A549 (cell line): Measurements from ENCODE around the gene TCN2. TPM values are rescaled to one million over a fixed set of nuclear protein-coding genes. Genes with fewer than 3 reads are reported as not detected.

Experiments
- ATAC-seq, 2 experiments: fragments of 200-7000 bp in 1 of 2; fragments of >200 bp in 1 of 2; cut with Nextera tagmentation in 1 of 2; cut with Tn5 transposase in 1 of 2; 3 replicates each; pipeline versions ENCODE4 v1.8.0 to v1.9.1; 2018 to 2020; ENCODE audit warnings: mild to moderate bottlenecking in 1 of 2, moderate library complexity in 1 of 2
- CTCF ChIA-PET: fragments of 300-600 bp; sonication (Branson Sonifier 250); formaldehyde crosslinking; extraction: SDS; loops from one replicate; lab custom pipeline; 2021; ENCODE audit warnings: antibody characterized with exemption, inconsistent platforms; lab: Yijun Ruan, JAX
- POLR2A ChIA-PET: fragments of 350-600 bp; formaldehyde crosslinking; extraction: SDS; loops from one replicate; lab custom pipeline; 2021; ENCODE audit warnings: antibody characterized with exemption, inconsistent platforms; lab: Yijun Ruan, JAX
- DNase-seq, 2 experiments: peaks; one replicate each; pipeline versions ENCODE4 v3.0.0 to v3.0.0-alpha.2; 2011 to 2016; ENCODE audit warnings: low read depth in 1 of 2, low spot score in 1 of 2
- FAIRE-seq: peaks from 2 replicates; lab custom pipeline; 2011; peaks lifted over from hg19 to GRCh38; lab: Jason Lieb, UNC
- H3K27ac ChIP-seq, 2 experiments: fragments of >200 bp; sonication (Bioruptor Twin); formaldehyde crosslinking; 3 replicates each; pipeline ENCODE4 v1.5.1; 2016 to 2017
- H3K4me1 ChIP-seq: fragments of >200 bp; sonication (Bioruptor Twin); formaldehyde crosslinking; 3 replicates; pipeline ENCODE4 v1.6.1; 2016
- H3K4me2 ChIP-seq: fragments of >200 bp; sonication (Bioruptor Twin); formaldehyde crosslinking; 3 replicates; pipeline ENCODE4 v1.6.1; 2016
- H3K4me3 ChIP-seq: fragments of >200 bp; sonication (Bioruptor Twin); formaldehyde crosslinking; 3 replicates; pipeline ENCODE4 v1.5.1; 2016
- H3K9me3 ChIP-seq: fragments of >200 bp; sonication (Bioruptor Twin); formaldehyde crosslinking; 3 replicates; pipeline ENCODE4 v1.6.1; 2016
- BHLHE40 ChIP-seq: IDR thresholded peaks from 2 replicates; pipeline ENCODE4 v1.6.1; 2012; ENCODE audit warnings: low read depth, low read length, inconsistent platforms
- CEBPB ChIP-seq, 2 experiments: fragments of >200 bp in 1 of 2; sonication (Bioruptor Twin) in 1 of 2; formaldehyde crosslinking in 1 of 2; IDR thresholded peaks; 2 replicates each; pipeline ENCODE4 v1.6.1; 2012 to 2016
- CHD2 ChIP-seq: fragments of 150-350 bp; IDR thresholded peaks from 2 replicates; pipeline ENCODE4 v1.6.1; 2014; ENCODE audit warnings: low read length; ENCODE audit not compliant: partially characterized antibody
- EHF ChIP-seq: fragments of 250-450 bp; sonication (Bioruptor Pico); IDR thresholded peaks from 2 replicates; pipeline ENCODE4 v1.5.0; 2020; ENCODE audit warnings: mild to moderate bottlenecking
- EHMT2 ChIP-seq: fragments of 200-600 bp; sonication (generic); IDR thresholded peaks from 2 replicates; pipeline ENCODE4 v1.6.1; 2016; ENCODE audit warnings: antibody characterized with exemption, low read depth, mild to moderate bottlenecking, moderate library complexity
- ESRRA ChIP-seq: fragments of 150-350 bp; IDR thresholded peaks from 2 replicates; pipeline ENCODE4 v1.6.1; 2014; ENCODE audit warnings: mild to moderate bottlenecking, low read length, borderline replicate concordance
- FOSB ChIP-seq: fragments of 250-450 bp; sonication (Bioruptor Pico); IDR thresholded peaks from 2 replicates; pipeline ENCODE4 v1.5.0; 2020; ENCODE audit warnings: mild to moderate bottlenecking, moderate library complexity
- GATA3 ChIP-seq: IDR thresholded peaks from 2 replicates; pipeline ENCODE4 v1.6.1; 2012; ENCODE audit warnings: borderline replicate concordance
- HEYL ChIP-seq: fragments of 250-450 bp; sonication (Bioruptor Pico); IDR thresholded peaks from 2 replicates; pipeline ENCODE4 v1.8.0; 2021; ENCODE audit warnings: mild to moderate bottlenecking, moderate library complexity
- HOXA7 ChIP-seq: fragments of 250-450 bp; sonication (Bioruptor Pico); IDR thresholded peaks from 2 replicates; pipeline ENCODE4 v1.5.0; 2020; ENCODE audit warnings: mild to moderate bottlenecking, moderate library complexity
- HOXB13 ChIP-seq: fragments of 250-450 bp; sonication (Bioruptor Pico); IDR thresholded peaks from 2 replicates; pipeline ENCODE4 v1.5.0; 2020; ENCODE audit warnings: low read depth, mild to moderate bottlenecking, moderate library complexity
- JUN ChIP-seq, 2 experiments: fragments of >200 bp; sonication (Bioruptor Twin); formaldehyde crosslinking; IDR thresholded peaks; 2 replicates in 1 of 2; 3 replicates in 1 of 2; pipeline ENCODE4 v1.6.1; 2016 to 2017
- JUNB ChIP-seq: fragments of >200 bp; sonication (Bioruptor Twin); formaldehyde crosslinking; IDR thresholded peaks from 2 replicates; pipeline ENCODE4 v1.6.1; 2016
- KDM1A ChIP-seq: fragments of 200-600 bp; sonication (generic); IDR thresholded peaks from 2 replicates; pipeline ENCODE4 v1.6.1; 2016; ENCODE audit warnings: low read depth, mild to moderate bottlenecking
- MAFK ChIP-seq: fragments of 450-650 bp; IDR thresholded peaks from 2 replicates; pipeline ENCODE4 v1.6.1; 2014; ENCODE audit not compliant: partially characterized antibody
- MYC ChIP-seq: IDR thresholded peaks from 2 replicates; pipeline ENCODE4 v1.6.1; 2012; ENCODE audit warnings: mild to moderate bottlenecking, inconsistent platforms, low read length, improper control_type of control experiment, borderline replicate concordance
- NFE2L2 ChIP-seq: fragments of 150-350 bp; conservative IDR thresholded peaks from 2 replicates; pipeline ENCODE4 v1.6.1; 2014; ENCODE audit warnings: low read length
- NR3C1 ChIP-seq: fragments of >200 bp; sonication (Bioruptor Twin); formaldehyde crosslinking; IDR thresholded peaks from 3 replicates; pipeline ENCODE4 v1.6.1; 2017
- POLR2A ChIP-seq: IDR thresholded peaks from 2 replicates; pipeline ENCODE4 v1.6.1; 2012; ENCODE audit warnings: mild to moderate bottlenecking, low read length
- POLR2AphosphoS2 ChIP-seq: conservative IDR thresholded peaks from 2 replicates; pipeline ENCODE4 v1.6.1; 2012; ENCODE audit warnings: low read length, improper control_type of control experiment, inconsistent platforms
- RAD21 ChIP-seq, 2 experiments: fragments of >200 bp in 1 of 2; sonication (Bioruptor Twin) in 1 of 2; formaldehyde crosslinking in 1 of 2; IDR thresholded peaks in 1 of 2; conservative IDR thresholded peaks in 1 of 2; 2 replicates in 1 of 2; 3 replicates in 1 of 2; pipeline ENCODE4 v1.6.1; 2012 to 2018; ENCODE audit warnings: inconsistent platforms in 1 of 2
- RARB ChIP-seq: fragments of 250-450 bp; sonication (Bioruptor Pico); IDR thresholded peaks from 2 replicates; pipeline ENCODE4 v1.8.0; 2021; ENCODE audit warnings: mild to moderate bottlenecking, moderate library complexity
- RNF2 ChIP-seq: fragments of 200-600 bp; sonication (generic); IDR thresholded peaks from 2 replicates; pipeline ENCODE4 v1.6.1; 2016; ENCODE audit warnings: low read depth, mild to moderate bottlenecking, antibody characterized with exemption, moderate library complexity, borderline replicate concordance
- SMC3 ChIP-seq: fragments of >200 bp; sonication (Bioruptor Twin); formaldehyde crosslinking; IDR thresholded peaks from 3 replicates; pipeline ENCODE4 v1.6.1; 2018; ENCODE audit warnings: inconsistent platforms
- TFCP2L1 ChIP-seq: fragments of 250-450 bp; sonication (Bioruptor Pico); IDR thresholded peaks from 2 replicates; pipeline ENCODE4 v1.5.0; 2021; ENCODE audit warnings: mild to moderate bottlenecking
- ZC3H11A ChIP-seq: fragments of 450-650 bp; IDR thresholded peaks from 2 replicates; pipeline ENCODE4 v1.6.1; 2014; ENCODE audit warnings: antibody characterized with exemption, mild to moderate bottlenecking
- ZFP36 ChIP-seq: fragments of 450-650 bp; IDR thresholded peaks from 2 replicates; pipeline ENCODE4 v1.6.1; 2014; ENCODE audit warnings: borderline replicate concordance; ENCODE audit not compliant: partially characterized antibody
- ZNF302 ChIP-seq: fragments of 250-450 bp; sonication (Bioruptor Pico); IDR thresholded peaks from 2 replicates; pipeline ENCODE4 v1.9.0; 2021; ENCODE audit warnings: inconsistent platforms, mild to moderate bottlenecking, moderate library complexity
- ZSCAN20 ChIP-seq: fragments of 250-450 bp; sonication (Bioruptor Pico); IDR thresholded peaks from 2 replicates; pipeline ENCODE4 v1.8.0; 2022; ENCODE audit warnings: mild to moderate bottlenecking, moderate library complexity
- WGBS: methylation state at CpG from one replicate; pipeline ENCODE4 v1.1.6; 2017; ENCODE audit errors: missing lambda C conversion rate; 5-methylcytosine and 5-hydroxymethylcytosine counted together
- polyA plus RNA-seq, 4 experiments: library from polyadenylated mRNA; depleted of rRNA in 3 of 4; stranded (reverse); fragments of >200 nt; fragmentation: RNase III in 1 of 4; extraction: RNeasy Plus Mini Kit Qiagen cat#74134 plus additional on column Dnase treatment in 1 of 4; gene quantifications; 2 replicates in 3 of 4; 3 replicates in 1 of 4; pipeline ENCODE4 v1.2.3, GENCODE V29; 2011 to 2017
- TF ChIP-seq, protein P1 (sequence below): fragments of 250-450 bp; sonication (Bioruptor Pico); IDR thresholded peaks from 2 replicates; pipeline ENCODE4 v1.5.0; 2021; ENCODE audit warnings: mild to moderate bottlenecking, moderate library complexity, borderline replicate concordance
- TF ChIP-seq, protein P2 (sequence below): fragments of >200 bp; sonication (Bioruptor Twin); formaldehyde crosslinking; IDR thresholded peaks from 3 replicates; pipeline ENCODE4 v1.5.1; 2016
- TF ChIP-seq, protein P3 (sequence below): fragments of >200 bp; sonication (Bioruptor Twin); formaldehyde crosslinking; IDR thresholded peaks from 2 replicates; pipeline ENCODE4 v1.6.1; 2016
- TF ChIP-seq, protein P4 (sequence below): fragments of 250-450 bp; sonication (Bioruptor Pico); IDR thresholded peaks from 2 replicates; pipeline ENCODE4 v1.5.0; 2020; ENCODE audit warnings: low read depth, mild to moderate bottlenecking, moderate library complexity
- TF ChIP-seq, protein P5 (sequence below): IDR thresholded peaks from 2 replicates; pipeline ENCODE4 v1.6.1; 2012; ENCODE audit warnings: low read depth, borderline replicate concordance

Gene TCN2
- polyA plus RNA-seq, 2 of the 4 experiments (the other 2 are of a cell fraction): 3.9 to 4.3 TPM

DNA sequence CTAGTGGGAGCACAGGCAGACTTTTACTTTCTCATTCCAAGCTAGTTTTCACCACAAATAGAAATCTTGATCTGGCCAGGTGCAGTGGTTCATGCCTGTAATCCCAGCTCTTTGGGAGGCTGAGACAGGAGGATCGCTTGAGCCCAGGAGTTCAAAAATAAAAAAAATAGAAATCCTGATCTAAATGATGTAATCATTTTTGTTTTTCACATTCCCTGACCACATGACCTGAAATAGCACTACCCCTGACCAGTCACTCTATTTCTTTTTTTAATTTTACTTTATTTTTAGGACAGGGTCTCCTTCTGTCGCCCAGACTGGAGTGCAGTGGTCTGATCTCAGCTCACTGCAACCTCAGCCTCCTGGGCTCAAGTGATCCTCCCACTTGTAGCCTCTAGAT, 2.3 kb upstream of the TCN2 start:
- no peak for DNase-seq
- TF ChIP-seq EHMT2 (no peak), POLR2A (no peak), MYC (no peak), FOSB (CRISPR knock-in tag) (no peak), POLR2AphosphoS2 (no peak), JUN (IDR thresholded peaks at IDR 0.05) (no peak), BHLHE40 (no peak)
- Histone ChIP-seq H3K4me2 (no peak overlapping the region; the same call in 2 of the 3 replicates), H3K9me3 (no peaks in the 10 kb centered on the region), H3K27ac (peak overlapping the region in 1 of 2 experiments; percentile 90; a peak in 2 of 6 replicates), H3K4me3 (no peak overlapping the region), H3K4me1 (peaks cover 30% of the 10 kb centered on the region)
- FAIRE-seq: no peak
- CTCF ChIA-PET: interaction anchor here (0.9 to 1.7 kb wide), 4 partner anchors 9 to 159 kb away, joined by 3 to 4 read pairs (median 3); no protein-coding TSS in a partner anchor
- POLR2A ChIA-PET: no interaction called here
- 87% methylated on average over 2 of the region's 2 CpGs for WGBS
- ATAC-seq: no peak

DNA sequence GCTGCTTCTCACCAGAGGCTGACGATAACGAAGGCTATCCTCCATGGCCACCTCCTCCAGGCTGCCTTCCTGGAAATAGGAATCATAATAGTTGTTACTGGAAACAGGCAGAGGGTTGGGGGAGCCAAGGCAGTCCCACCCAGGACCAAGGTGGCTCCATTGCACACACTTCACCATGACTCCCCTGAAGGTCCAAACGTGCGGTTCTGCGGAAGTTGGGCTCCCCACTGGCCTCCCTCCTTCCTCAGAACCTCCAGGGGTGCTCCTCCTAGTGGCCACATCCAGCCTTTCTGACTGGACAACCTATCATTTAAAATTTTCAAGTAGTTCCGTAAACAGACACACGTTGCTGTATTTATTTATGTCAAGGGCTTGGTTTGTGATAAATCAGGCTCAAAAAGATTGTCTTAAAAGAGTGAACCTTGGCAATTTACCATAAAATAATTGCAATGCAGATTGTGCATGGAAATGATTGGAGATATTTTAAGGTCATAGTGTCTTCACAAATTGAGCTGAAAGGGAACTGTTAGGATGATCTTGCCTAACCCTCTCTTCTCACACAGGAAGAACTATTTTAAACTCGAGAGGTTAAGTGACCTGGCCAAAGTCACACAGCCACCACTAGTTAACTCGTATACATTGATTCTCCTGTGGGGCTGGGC, 1.4 kb upstream of the TCN2 start:
- Histone ChIP-seq H3K27ac (peak overlapping the region; percentile 78 to 90), H3K4me1 (peaks cover 32% of the 10 kb centered on the region), H3K4me3 (peak overlapping the region; percentile 51), H3K9me3 (no peaks in the 10 kb centered on the region), H3K4me2 (peak overlapping the region; percentile 89)
- 16% methylated on average over 7 of the region's 9 CpGs for WGBS
- ChIA-PET POLR2A (no interaction called here), CTCF (interaction anchor here (0.7 to 1.9 kb wide), 12 partner anchors 8 to 432 kb away, joined by 3 to 7 read pairs (median 4); no protein-coding TSS in a partner anchor)
- FAIRE-seq (no peak), DNase-seq (peak; percentile 69), ATAC-seq (peak; percentile 75 to 78)
- TF ChIP-seq TFCP2L1 (no peak), KDM1A (no peak), FOSB (CRISPR knock-in tag) (no peak), HOXA7 (CRISPR knock-in tag) (no peak), NR3C1 (no peak), NFE2L2 (no peak), RARB (CRISPR knock-in tag) (no peak), ZNF302 (CRISPR knock-in tag) (no peak), ESRRA (no peak), EHF (CRISPR knock-in tag) (no peak), JUNB (no peak), ZC3H11A (no peak), CEBPB (IDR thresholded peaks at IDR 0.05) (no peak), SMC3 (peak; percentile 32), MAFK (no peak), ZFP36 (peak; percentile 94), RNF2 (no peak), CHD2 (no peak), GATA3 (no peak), MYC (no peak), HEYL (no peak), POLR2A (no peak), JUN (IDR thresholded peaks at IDR 0.05) (no peak), RAD21 (conservative IDR thresholded peaks at IDR 0.05 in 1 of 2, IDR thresholded peaks at IDR 0.05 in 1 of 2) (peak; percentile 21 to 31; a peak in 2 of 5 replicates), ZSCAN20 (no peak), HOXB13 (CRISPR knock-in tag) (no peak)
- TF ChIP-seq, protein P1, sequence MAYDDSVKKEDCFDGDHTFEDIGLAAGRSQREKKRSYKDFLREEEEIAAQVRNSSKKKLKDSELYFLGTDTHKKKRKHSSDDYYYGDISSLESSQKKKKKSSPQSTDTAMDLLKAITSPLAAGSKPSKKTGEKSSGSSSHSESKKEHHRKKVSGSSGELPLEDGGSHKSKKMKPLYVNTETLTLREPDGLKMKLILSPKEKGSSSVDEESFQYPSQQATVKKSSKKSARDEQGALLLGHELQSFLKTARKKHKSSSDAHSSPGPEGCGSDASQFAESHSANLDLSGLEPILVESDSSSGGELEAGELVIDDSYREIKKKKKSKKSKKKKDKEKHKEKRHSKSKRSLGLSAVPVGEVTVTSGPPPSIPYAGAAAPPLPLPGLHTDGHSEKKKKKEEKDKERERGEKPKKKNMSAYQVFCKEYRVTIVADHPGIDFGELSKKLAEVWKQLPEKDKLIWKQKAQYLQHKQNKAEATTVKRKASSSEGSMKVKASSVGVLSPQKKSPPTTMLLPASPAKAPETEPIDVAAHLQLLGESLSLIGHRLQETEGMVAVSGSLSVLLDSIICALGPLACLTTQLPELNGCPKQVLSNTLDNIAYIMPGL: no peak
- TF ChIP-seq, protein P2, sequence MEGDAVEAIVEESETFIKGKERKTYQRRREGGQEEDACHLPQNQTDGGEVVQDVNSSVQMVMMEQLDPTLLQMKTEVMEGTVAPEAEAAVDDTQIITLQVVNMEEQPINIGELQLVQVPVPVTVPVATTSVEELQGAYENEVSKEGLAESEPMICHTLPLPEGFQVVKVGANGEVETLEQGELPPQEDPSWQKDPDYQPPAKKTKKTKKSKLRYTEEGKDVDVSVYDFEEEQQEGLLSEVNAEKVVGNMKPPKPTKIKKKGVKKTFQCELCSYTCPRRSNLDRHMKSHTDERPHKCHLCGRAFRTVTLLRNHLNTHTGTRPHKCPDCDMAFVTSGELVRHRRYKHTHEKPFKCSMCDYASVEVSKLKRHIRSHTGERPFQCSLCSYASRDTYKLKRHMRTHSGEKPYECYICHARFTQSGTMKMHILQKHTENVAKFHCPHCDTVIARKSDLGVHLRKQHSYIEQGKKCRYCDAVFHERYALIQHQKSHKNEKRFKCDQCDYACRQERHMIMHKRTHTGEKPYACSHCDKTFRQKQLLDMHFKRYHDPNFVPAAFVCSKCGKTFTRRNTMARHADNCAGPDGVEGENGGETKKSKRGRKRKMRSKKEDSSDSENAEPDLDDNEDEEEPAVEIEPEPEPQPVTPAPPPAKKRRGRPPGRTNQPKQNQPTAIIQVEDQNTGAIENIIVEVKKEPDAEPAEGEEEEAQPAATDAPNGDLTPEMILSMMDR: peak; percentile 64
- TF ChIP-seq, protein P3, sequence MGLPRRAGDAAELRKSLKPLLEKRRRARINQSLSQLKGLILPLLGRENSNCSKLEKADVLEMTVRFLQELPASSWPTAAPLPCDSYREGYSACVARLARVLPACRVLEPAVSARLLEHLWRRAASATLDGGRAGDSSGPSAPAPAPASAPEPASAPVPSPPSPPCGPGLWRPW: no peak
- TF ChIP-seq, protein P4, sequence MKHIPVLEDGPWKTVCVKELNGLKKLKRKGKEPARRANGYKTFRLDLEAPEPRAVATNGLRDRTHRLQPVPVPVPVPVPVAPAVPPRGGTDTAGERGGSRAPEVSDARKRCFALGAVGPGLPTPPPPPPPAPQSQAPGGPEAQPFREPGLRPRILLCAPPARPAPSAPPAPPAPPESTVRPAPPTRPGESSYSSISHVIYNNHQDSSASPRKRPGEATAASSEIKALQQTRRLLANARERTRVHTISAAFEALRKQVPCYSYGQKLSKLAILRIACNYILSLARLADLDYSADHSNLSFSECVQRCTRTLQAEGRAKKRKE (CRISPR knock-in tag): no peak
- TF ChIP-seq, protein P5, sequence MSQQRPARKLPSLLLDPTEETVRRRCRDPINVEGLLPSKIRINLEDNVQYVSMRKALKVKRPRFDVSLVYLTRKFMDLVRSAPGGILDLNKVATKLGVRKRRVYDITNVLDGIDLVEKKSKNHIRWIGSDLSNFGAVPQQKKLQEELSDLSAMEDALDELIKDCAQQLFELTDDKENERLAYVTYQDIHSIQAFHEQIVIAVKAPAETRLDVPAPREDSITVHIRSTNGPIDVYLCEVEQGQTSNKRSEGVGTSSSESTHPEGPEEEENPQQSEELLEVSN: no peak
